ENCODE measurements around the gene GTF2F2. TPM values are rescaled to one million over a fixed set of nuclear protein-coding genes. Genes with fewer than 3 reads are reported as not detected.

GTF2F2 gene
- total RNA-seq, 4 donors from 2014 or later: 12.1 to 18.1 (median 14.8) TPM

DNA sequence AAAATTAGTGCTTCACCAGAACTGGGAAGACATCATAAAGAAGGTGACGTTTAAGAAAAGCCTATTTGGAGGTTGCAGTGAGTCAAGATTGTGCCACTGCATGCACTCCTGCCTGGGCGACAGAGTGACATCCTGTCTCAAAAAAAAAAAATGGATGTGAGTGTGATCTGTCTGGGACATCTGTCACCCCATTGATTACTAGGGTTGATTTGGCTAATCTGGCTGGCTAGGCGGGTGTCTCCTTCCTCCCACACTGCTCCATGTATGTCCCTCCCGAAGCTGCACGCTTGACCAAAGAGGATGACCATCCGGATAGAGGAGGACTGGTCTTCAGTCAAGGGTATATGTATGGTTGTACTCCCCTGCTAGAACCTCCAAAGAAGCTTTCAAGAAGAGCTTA, 2.6 kb downstream of the GTF2F2 start:
- TF ChIP-seq CTCF (IDR thresholded peaks at IDR 0.05): no peak
- DNase-seq (ENCODE audit: low spot score) (no peak), ATAC-seq (ENCODE audit: low FRiP score) (no peak)

- ATAC-seq (ENCODE audit: low FRiP score): no peak
- no peak for DNase-seq (ENCODE audit: low spot score)
- TF ChIP-seq CTCF (IDR thresholded peaks at IDR 0.05): no peak
These were observed 12.2 kb downstream of the GTF2F2 start for GRCh38 chr13:45132369-45133064.

GRCh38 chr13:45133396-45134118, 13.2 kb downstream of the GTF2F2 start:
- no peak for TF ChIP-seq CTCF (IDR thresholded peaks at IDR 0.05)
- ATAC-seq (ENCODE audit: low FRiP score): no peak
- no peak for DNase-seq (ENCODE audit: low spot score)

GRCh38 chr13:45136741-45137504, 16.6 kb downstream of the GTF2F2 start:
- ATAC-seq (ENCODE audit: low FRiP score): no peak
- DNase-seq (ENCODE audit: low spot score): no peak
- no peak for TF ChIP-seq CTCF (IDR thresholded peaks at IDR 0.05)

DNA sequence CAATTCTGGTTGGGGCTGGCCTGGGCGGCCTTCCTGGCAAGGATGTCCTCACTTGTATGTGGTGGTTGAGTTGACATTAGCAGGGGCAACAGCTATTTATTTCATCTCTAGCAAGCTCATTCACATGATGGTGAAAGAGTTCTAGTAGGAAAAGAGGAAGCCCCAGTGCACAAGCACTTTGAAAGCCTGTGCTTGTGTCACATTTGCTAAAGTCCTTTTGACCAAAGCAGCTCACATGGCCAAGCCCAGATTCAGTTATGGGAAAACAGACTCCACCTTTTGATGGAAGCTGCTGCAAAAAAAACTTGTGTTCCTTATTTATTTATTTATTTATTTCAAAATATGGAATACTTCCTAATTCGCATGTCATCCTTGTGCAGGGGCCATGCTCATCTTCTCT, 17.2 kb downstream of the GTF2F2 start:
- DNase-seq (ENCODE audit: low spot score): no peak
- no peak for TF ChIP-seq CTCF (IDR thresholded peaks at IDR 0.05)
- ATAC-seq (ENCODE audit: low FRiP score): no peak

DNA sequence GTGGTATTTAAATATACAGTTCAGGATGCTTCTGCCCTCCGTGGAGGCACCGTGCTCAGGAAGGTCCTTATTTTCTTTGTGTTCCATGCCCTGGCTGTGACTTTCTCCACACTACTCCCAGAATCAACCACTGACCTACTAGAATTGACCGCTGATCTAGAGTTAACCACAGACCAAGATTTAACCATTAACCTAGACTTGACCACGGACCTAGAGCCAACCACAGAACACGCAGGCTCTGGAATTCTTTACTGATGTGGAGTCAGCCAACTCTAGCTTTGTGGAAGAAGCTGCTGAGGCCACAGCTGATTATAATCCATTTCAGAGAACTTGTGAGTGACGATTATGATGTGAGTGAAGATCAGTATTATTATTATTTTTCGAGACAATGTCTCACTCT, 18.0 kb downstream of the GTF2F2 start:
- TF ChIP-seq CTCF (IDR thresholded peaks at IDR 0.05): no peak
- ATAC-seq (ENCODE audit: low FRiP score): no peak
- no peak for DNase-seq (ENCODE audit: low spot score)

Data from omental fat pad (tissue), 4 donors.